HG02798 (cell line): ENCODE results near the gene LRFN3.
"Not testable (repeated sequence)": the region's sequence is repeated elsewhere in the genome, so short reads cannot be mapped to it uniquely, and the experiment has no call there.

Source experiments
- ATAC-seq: cut with Tn5 transposase; IDR thresholded peaks from one replicate; pipeline ENCODE4 v1.9.1; 2021; ENCODE audit warnings: mild to moderate bottlenecking; ENCODE audit not compliant: unreplicated experiment, poor library complexity

Gene LRFN3

DNA sequence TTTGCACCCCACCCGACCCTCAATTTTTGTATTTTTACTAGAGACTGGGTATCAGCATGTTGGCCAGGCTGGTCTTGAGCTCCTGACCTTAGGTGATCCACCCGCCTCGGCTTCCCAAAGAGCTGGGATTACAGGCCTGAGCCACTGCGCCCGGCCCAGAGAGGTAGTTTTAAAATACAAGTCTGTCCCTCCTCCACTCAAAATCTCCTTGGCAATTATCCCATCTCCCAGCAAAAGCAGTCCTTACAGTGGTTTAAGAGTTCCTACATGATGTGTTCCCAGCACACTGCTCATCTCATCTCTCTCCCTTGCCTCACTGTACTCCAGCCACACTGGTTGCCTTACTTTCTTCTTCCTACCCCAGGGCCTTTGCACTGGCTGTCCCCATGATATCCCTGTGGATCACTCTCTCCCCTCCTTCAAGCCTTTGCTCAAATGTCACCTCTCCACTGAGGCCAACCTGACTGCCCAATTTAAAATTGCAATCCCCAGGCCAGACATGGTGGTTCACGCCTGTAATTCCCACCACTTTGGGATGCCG lies 24.3 kb downstream of the LRFN3 start:
- ATAC-seq, result no peak

DNA sequence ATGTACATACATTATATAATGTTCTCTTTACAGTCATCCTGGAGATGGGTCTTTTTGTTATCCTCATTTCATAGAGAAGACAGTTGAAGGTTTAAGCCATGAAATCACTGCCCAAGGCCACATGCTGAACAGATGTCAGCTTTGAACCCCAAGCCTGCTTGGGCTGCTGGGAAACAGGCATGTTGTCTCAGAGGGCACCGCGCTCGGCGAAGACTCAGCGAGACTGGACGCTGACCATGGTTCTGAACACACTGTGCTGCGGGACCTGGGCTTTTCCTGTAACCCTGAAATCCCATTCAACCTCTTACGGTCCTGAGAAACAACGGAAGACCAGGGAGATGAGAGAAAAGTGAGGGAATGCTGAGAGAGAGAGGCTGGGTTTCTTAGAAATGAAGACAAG lies 27.3 kb downstream of the LRFN3 start:
- ATAC-seq, result no peak

DNA sequence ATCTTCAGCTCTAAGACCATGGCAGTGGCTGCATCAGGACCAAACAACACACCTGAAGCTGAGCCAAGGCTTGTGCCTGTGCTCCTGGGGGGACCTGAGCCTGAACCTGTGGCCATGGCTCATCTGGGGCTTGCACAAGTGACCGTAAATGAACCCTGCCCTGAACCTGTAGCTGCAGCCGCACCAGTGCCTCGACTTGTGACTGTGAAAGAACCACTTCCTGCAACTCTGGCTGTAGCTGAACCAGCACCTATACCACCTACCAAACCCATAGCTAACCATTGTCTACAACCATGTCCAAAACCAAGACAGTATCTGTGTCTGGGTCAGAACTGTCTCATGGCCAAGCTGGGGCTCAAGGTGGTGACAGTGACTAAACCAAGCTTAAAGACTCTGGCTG lies 30.6 kb downstream of the LRFN3 start:
- ATAC-seq, result no peak

DNA sequence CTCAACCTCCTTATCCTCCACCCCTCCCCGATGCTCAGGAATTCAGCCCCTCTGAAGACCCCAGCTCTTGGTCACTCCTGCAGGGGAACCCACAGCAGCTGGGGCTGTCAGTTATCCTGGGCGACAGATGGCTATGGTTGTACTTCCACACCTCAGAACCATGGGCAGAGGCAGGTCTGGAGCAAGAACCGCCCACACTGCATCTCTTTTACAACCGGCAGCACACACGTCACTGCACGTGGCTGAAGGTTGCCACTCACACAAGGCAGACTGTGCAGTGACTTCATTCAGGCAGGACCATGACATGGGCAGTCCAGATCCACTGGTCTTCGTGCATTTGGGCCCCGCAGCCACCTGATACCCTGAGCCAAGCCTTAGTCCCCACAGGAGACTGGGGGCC lies 37.3 kb downstream of the LRFN3 start:
- no peak for ATAC-seq

DNA sequence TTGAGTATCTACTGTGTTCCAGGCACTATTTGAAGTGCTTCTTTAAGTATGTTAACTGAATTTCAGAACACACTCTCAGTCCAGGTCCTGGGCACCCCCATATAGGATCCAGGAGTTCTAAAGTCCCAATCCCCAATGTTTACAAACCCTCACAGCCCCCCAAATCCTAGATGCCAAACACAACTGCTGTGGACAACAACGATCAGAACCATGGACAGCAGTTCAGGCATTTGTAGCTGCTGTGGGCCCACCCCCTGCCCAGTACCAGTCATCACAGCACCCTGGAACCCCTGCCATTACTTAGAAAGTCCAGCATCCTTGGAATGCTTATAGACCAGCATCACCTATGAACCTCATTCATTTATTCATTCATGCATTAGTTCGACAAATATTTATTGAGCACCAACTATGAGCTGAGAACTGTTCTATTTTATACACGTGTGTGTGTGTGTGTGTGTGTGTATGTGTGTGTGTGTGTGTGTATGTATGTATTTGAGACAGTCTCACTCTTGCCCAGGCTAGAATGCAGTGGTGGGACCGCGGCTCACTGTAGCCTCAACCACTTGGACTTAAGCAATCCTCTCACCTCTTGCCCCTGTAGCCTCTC lies 39.5 kb downstream of the LRFN3 start:
- ATAC-seq, result no peak

DNA sequence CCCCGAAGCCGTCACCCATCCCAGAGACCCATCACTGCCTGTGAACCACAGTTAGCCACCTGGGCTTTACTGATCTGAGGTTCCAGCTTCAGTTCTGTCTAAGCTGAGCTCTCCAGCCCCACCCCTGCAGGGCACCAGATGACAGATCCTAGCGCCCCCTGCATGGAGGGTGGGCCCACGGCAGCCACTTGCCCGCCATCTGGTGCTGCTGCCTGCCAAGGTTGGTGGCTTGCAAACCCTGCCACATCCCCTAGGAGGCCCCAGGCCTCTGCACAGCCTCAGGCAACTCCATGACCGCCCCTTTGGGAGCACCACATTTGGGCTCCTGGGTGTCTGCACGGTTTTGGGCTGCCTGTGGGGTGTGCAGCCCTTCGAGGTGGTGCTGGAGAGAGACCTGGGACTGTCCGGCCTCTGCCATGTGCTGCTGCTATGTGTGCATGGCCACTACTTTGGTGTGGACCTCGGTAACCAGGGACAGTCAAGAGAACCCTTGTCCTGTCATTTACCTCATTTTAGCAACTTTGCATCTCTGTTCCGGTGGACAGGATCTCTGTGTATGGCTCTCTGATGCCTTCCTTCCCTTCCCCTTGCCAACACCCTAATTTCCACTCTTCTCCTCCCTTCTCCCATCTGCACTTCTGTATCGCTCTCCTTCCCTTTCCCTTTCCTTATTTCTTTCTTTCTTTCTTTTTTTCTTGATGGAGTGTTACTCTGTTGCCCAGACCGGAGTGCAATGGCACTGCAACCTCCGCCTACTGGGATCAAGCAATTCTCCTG lies 41.5 kb downstream of the LRFN3 start:
- no peak for ATAC-seq

DNA sequence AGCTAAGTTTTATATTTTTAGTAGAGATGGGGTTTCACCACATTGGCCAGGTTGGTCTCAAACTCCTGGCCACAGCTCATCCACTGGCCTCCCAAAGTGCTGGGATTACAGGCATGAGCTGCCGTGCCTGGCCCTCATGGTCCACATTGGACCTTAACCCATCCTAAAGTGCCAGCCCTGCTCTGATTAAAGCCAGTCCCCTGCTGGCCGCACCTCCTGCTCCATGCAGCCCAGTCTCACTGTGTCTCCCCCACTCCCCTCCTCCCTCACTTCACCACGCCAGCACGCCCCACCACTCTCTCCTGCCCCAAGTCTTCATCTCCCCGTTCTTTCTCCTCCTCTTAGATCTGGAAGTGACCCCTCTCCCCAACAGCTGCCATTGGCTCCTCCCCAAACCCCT lies 42.1 kb downstream of the LRFN3 start:
- no peak for ATAC-seq

DNA sequence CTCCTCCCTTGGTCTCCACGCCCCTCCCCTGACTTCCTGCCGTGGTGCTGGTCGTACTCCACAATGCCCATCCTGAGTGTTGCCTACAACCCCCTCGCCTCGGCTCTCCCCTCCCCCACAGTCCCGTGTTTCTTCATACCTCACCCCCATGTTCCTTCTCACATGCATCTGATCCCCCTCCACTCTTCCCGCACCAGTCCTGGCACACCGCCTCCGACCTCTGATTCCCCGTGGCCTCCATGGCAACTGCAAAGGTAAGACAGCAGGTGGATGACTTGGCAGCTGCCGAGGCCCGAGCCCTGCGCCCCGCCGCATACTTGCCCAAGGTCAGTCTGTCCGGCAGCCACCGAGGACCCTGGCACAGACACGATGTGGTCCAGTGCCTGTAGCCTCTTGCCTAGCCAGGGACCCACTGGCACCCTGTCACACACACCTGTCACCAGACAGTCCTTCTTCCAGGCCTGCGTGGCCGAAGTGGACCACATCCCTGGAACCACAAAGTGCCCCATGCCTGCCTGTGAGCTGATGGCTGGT lies 42.7 kb downstream of the LRFN3 start:
- ATAC-seq, result no peak

DNA sequence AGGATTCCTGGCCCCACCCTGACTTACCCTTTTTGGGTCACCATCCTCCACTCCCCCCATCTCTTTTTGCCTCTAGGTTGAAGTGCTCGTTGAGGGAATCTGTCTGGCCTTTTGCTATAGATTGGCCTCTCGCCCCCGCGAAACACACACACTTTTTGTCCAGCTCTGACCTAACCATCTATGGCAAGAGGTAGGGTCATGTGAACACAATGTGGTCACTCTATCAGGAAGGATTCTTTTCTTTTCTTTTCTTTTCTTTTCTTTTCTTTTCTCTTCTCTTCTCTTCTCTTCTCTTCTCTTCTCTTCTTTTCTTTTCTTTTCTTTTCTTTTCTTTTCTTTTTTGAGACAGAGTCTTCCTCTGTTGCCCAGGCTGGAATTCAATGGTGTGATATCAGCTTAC lies 44.8 kb downstream of the LRFN3 start:
- not testable (repeated sequence) for ATAC-seq

DNA sequence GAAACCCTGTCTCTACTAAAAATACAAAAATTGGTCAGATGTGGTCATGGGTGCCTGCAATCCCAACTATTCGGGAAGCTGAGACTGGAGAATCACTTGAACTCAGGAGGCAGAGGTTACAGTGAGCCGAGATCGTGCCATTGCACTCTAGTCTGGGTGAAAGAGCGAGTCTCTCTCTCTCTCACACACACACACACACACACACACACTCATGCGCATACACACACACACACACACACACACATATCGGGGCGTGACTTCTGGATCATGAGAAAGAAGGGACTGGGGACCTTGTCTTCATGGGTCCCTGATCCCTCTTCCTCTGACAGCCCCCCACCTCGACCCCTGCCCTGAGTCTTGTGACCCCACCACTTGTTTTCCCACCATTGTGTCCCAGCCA lies 47.0 kb downstream of the LRFN3 start:
- ATAC-seq, result no peak

DNA sequence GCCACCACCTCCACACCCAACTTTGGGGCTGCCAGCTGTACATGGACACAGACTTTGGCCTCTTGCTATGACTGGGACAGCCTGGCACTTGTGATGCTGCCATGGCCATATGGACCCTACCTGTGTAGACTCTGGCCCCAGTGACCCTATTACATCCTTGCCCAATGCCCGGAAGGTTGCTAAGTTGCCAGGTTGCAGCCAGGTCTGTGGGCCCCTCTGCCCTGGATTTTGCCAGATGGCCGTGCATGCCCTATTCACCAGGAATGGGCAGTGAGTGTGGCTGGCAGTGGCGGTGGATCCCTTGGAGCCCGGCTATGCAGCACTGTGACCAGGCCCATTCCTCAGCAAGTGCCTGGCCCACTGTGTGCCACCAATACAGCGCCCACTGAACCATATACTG lies 49.9 kb downstream of the LRFN3 start:
- ATAC-seq, result no peak

DNA sequence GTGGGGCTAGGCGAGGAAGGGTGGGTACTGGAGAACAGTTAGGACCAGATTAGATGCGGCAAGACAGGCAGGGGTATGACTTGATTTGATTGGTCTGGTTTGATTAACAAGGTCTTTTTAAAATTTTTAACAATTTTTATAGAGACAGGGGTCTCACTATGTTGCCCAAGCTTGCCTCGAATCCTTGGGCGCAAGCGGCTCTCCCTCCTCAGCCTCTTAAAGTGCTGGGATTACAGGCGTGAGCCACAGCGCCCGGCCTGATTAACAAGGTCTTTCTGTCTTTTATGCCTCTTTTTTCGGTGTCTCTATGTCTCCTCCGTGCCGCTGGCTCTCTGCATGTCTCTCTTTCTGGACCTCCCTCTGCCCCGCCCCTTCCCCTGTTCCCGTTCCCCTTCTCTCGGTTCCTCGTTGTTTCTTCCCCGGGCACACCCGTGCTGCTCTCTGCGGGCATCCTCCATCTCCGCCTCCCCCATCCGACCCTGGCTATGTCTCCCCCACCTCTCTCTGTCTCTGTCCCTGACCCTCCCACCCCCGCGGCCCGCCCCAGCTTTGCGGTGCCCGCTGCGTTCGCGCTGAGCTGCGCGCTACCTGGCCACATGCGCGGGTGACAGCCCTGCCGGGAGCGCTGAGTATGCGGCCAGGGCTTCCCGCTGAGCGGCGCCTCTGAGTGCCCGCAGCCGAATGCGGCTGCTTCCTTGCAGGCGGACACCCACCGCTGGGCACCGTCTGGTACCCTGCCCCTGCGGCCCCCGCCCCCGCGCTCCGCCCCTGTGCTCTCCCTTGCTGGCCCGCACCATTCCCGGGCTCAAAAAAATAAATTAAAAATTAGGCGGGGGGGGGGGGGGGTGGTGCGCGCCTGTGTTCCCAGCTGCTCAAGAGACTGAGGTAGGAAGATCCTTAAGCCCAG lies 50.7 kb downstream of the LRFN3 start:
- ATAC-seq, result no peak

DNA sequence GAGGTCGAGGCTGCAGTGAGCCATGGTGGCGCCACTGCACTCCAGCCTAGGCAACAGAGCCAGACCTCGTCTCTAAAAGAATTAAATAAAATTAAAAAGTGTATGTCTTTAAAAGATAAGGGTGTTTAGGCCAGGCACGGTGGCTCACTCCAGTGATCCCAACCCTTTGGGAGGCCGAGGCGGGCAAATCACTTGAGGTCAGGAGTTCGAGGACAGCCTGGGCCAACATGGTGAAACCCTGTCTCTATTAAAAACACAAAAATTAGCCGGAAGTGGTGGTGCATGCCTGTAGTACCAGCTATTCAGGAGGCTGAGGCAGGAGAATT lies 51.4 kb downstream of the LRFN3 start:
- ATAC-seq, result no peak

DNA sequence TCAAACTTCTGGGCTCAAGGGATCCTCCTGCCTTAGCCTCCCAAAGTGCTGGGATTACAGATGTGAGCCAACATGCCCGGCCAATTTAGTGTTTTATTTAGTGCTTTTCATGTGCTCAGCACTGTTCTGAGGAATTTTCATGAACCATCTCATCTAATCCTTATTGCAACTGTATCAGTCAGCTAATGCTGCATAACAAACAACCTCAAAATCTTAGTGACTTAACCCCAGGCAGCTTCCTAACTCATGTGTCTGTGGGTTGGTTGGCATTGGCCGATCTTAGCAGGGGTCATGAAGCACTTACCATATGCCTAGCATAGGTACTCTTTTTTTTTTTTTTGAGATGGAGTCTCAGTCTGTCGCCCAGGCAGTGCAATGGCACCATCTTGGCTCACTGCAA lies 52.6 kb downstream of the LRFN3 start:
- ATAC-seq, result no peak

DNA sequence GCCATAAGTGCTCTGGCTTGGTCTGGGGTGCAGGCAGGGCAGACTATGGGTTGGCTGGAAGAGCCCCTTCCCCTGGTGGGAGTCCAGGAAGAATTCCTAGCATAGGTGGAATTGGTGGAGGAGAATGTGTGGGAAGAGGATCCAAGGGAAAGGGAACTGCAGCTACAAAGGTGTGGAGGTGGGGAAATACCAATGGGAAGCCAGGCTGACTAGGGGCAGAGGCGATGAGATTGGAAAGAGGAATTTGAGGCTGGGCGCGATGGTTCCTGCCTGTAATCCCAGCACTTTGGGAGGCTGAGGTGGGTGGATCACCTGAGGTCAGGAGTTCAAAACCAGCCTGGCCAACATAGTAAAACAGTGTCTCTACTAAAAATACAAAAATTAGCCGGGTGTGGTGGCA lies 54.0 kb downstream of the LRFN3 start:
- ATAC-seq, result no peak

DNA sequence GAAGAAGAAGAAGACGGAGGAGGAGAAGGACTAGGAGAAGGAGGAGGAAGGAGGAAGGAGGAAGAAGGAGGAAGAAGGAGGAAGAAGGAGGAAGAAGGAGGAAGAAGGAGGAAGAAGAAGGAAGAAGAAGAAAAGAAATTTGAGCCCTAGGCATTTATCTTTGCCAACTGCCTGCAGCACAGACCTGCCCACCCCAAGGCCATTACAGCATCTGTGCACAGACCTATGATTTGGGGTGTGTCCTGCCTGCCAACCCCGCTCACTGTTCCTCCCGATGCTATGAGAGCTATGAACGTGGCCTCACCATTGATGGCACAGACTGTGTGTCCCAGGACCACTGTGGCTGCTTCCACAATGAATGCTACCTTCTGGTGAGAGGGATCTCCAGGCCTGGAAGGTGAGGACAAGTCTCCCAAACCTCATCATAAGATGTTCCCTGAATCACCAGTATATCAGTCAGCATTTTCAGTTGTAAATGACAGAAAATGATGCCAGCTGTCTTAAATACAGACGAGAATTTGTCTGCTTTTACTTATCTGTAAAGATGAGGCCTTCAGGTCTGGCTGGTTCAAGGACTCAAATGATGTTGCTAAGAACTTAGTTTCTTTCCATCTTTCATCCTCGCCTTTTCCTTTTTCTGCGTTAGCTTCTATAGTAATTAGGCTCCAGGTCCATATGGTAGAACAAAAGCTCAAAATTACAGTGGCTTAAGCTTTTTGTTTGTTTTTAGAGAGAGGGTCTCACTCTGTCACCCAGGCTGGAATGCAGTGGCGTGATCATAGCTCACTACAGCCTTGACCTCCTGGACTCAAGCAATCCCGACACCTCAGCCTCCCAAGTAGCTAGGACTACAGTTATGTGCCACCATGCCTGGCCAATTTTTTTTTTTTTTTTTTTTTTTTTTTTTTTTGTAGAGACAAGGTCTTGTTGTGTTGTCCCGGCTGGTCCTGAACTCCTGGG lies 54.9 kb downstream of the LRFN3 start:
- no peak for ATAC-seq

DNA sequence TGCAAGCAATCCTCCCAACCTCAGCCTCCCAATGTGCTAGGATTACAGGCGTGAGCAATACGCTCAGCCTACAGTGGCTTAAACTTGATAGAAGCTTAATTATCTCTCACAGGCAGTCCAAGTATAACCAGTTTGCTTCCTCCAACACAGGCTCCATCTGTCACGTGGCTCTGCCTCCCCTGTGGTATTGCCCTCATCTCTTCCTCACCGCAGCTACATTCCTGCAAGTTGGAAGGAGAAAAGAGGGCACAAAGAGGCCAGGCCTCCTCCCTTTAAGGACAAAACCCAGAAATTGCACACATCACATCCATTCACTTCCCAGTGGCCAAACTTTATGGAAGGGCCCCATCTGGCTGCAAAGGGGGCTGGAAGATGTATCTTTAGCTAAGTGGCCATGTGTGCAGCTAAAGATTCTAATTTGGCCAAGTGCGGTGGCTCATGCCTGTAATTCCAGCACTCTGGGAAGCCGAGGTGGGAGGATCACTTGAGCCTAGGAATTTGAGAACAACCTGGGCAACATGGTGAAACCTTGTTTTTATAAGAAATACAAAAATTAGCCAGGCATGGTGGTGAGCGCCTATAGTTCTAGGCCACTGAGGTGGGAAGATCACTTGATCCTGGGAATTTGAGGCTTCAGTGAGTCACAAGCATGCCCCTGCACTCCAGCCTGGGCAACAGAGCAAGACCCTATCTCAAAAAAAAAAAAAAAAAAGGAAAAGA lies 55.7 kb downstream of the LRFN3 start:
- no peak for ATAC-seq

DNA sequence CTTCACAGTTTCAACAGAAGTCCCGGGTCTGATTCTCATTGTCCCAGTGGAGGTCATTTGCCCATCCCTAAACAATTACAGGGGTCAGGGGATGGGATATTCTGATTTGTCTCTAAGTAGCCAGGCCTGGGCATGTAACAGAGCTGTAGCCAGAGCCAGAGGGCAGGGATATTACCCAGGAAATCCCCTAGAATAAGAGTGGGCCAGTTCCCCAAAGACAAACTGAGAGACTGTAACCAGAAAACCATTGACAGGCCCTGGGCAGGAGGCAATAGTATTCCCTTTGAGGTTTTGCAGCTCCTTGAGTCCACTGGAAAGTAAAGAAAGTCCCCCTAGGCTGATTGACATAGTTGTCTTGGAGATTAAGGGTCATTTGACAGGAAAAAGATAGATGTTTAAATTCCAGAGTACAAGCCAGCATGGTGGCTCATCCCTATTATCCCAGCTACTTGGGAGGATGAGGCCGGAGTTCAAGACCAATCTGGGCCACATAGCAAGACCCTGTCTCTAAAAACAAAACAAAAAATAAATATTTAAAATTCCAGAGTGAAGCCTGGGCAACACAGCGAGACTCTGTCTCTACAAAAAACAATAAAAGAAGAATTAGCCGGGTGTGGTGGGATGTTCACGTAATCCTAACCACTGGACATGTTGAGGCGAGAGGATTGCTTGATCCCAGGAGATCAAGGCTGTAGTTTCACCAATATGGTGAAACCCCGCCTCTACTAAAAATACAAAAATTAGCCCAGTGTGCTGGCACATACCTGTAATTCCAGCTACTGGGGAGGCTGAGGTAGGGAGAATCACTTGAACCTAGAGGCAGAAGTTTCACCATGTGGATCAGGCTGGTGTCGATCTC lies 57.0 kb downstream of the LRFN3 start:
- ATAC-seq, result no peak
